ENCODE measurements around the gene LTA4H.

- TF ChIP-seq ZNF274 (IDR thresholded peaks at IDR 0.05; ENCODE audit: low read depth, low read length) (no peak), YY1 (IDR thresholded peaks at IDR 0.05; ENCODE audit: insufficient read depth, insufficient read length) (no peak)
These were observed 9.5 kb upstream of the LTA4H start for GRCh38 chr12:96044943-96045290.

Measured in NT2/D1 (cell line).